Cardiac atrium fibroblast (primary cell): ENCODE measurements around the gene MTARC1. TPM values are rescaled to one million over a fixed set of nuclear protein-coding genes. Genes with fewer than 3 reads are reported as not detected.

Experiments used
- total RNA-seq: library from RNA; depleted of rRNA; stranded (reverse); fragments of >200 nt; gene quantifications from 2 replicates; pipeline ENCODE4 v1.2.3, GENCODE V29; 2015

Gene MTARC1
- total RNA-seq: 0.32 and 0.72 TPM in 2 replicates

GRCh38 chr1:220786337-220787068 is at the start of gene MTARC1:
Gene MTARC1 (plus strand): TSS chr1:220786913. CDS start chr1:220786945, 32 bp downstream.

GRCh38 chr1:220748089-220748934 is 38.4 kb upstream of the MTARC1 start, which contains the start of gene MTARC2:
Gene MTARC2 (plus strand): TSS chr1:220748322. CDS start chr1:220748532, 210 bp downstream.

Other genes starting within 250 kb of the MTARC1 start
- 0.81 and 2.7 TPM in 2 replicates for gene C1orf115, start 96.5 kb upstream of the MTARC1 start, total RNA-seq
- 2.1 and 3.8 TPM in 2 replicates for gene MTARC2, start 38.6 kb upstream of the MTARC1 start, total RNA-seq
- 7.0 and 10.5 TPM in 2 replicates for gene HLX, start 92.5 kb downstream of the MTARC1 start, total RNA-seq